HEK293 (cell line): ENCODE measurements around the gene SPATA31C1.

ENCODE experiments used
- CTCF ChIA-PET: fragments of 350-600 bp; formaldehyde crosslinking; extraction: SDS; loops from one replicate; lab custom pipeline; 2021; ENCODE audit warnings: antibody characterized with exemption; lab: Yijun Ruan, JAX
- POLR2A ChIA-PET: fragments of 300-600 bp; formaldehyde crosslinking; extraction: SDS; loops from one replicate; lab custom pipeline; 2020; ENCODE audit warnings: antibody characterized with exemption, inconsistent platforms; lab: Yijun Ruan, JAX
- H3K27ac ChIP-seq: fragments of 200-500 bp; sonication (Bioruptor generic); 2 replicates; pipeline ENCODE4 v1.5.1; 2014; ENCODE audit warnings: low read depth, low read length, control low read depth, inconsistent platforms; ENCODE audit errors: extremely low read depth
- H3K36me3 ChIP-seq, 2 experiments: fragments of 200-500 bp in 1 of 2; sonication (Bioruptor generic) in 1 of 2; 1 replicate in 1 of 2; 2 replicates in 1 of 2; pipeline ENCODE4 v1.5.1; 2014 to 2017; ENCODE audit warnings: inconsistent platforms in 2 of 2, low read length in 2 of 2; ENCODE audit not compliant: control insufficient read depth in 2 of 2, insufficient read depth in 1 of 2
- H3K4me1 ChIP-seq: fragments of 200-500 bp; sonication (Bioruptor generic); 2 replicates; pipeline ENCODE4 v1.5.1; 2014; ENCODE audit warnings: mild to moderate bottlenecking, low read length, inconsistent platforms; ENCODE audit not compliant: control insufficient read depth, insufficient read depth
- H3K4me3 ChIP-seq: 2 replicates; pipeline ENCODE4 v1.5.1; 2011; ENCODE audit warnings: low read depth, mild to moderate bottlenecking, control low read depth, low read length, moderate library complexity
- H3K9me3 ChIP-seq: fragments of 200-500 bp; sonication (Bioruptor generic); 2 replicates; pipeline ENCODE4 v1.5.1; 2014; ENCODE audit warnings: low read depth, low read length, inconsistent platforms; ENCODE audit not compliant: control insufficient read depth, insufficient read depth
- FEZF1 ChIP-seq: fragments of 450-650 bp; formaldehyde crosslinking; IDR thresholded peaks from 2 replicates; pipeline ENCODE4 v1.5.1; 2016; ENCODE audit warnings: missing biosample characterization, missing genetic modification characterization
- ZBTB49 ChIP-seq: fragments of 450-650 bp; formaldehyde crosslinking; IDR thresholded peaks from 2 replicates; pipeline ENCODE4 v1.5.1; 2016; ENCODE audit warnings: missing biosample characterization, missing genetic modification characterization, low read depth
- ZNF155 ChIP-seq: fragments of 450-650 bp; formaldehyde crosslinking; IDR thresholded peaks from 2 replicates; pipeline ENCODE4 v1.5.1; 2016; ENCODE audit warnings: missing biosample characterization, missing genetic modification characterization
- ZNF18 ChIP-seq: fragments of 450-650 bp; formaldehyde crosslinking; IDR thresholded peaks from 2 replicates; pipeline ENCODE4 v1.5.1; 2016; ENCODE audit warnings: missing biosample characterization, missing genetic modification characterization
- ZNF248 ChIP-seq: fragments of 450-650 bp; formaldehyde crosslinking; IDR thresholded peaks from 2 replicates; pipeline ENCODE4 v1.5.1; 2017; ENCODE audit warnings: missing biosample characterization, missing genetic modification characterization
- ZNF324 ChIP-seq: fragments of 450-650 bp; formaldehyde crosslinking; IDR thresholded peaks from 2 replicates; pipeline ENCODE4 v1.5.1; 2016; ENCODE audit warnings: missing biosample characterization, missing genetic modification characterization
- ZNF341 ChIP-seq: fragments of 450-650 bp; formaldehyde crosslinking; IDR thresholded peaks from 2 replicates; pipeline ENCODE4; 2016; ENCODE audit warnings: low read depth, missing biosample characterization, missing genetic modification characterization
- ZNF394 ChIP-seq: fragments of 450-650 bp; formaldehyde crosslinking; IDR thresholded peaks from 2 replicates; pipeline ENCODE4 v1.5.1; 2016; ENCODE audit warnings: missing biosample characterization, missing genetic modification characterization, mild to moderate bottlenecking, moderate library complexity, borderline replicate concordance
- ZNF398 ChIP-seq: fragments of 450-650 bp; formaldehyde crosslinking; IDR thresholded peaks from 2 replicates; pipeline ENCODE4 v1.5.1; 2017; ENCODE audit warnings: missing biosample characterization, missing genetic modification characterization
- ZNF48 ChIP-seq: fragments of 450-650 bp; formaldehyde crosslinking; IDR thresholded peaks from 2 replicates; pipeline ENCODE4 v1.5.1; 2016; ENCODE audit warnings: missing biosample characterization, missing genetic modification characterization
- ZNF514 ChIP-seq: fragments of 450-650 bp; formaldehyde crosslinking; IDR thresholded peaks from 2 replicates; pipeline ENCODE4 v1.5.1; 2016; ENCODE audit warnings: missing biosample characterization, missing genetic modification characterization
- ZNF529 ChIP-seq: fragments of 450-650 bp; formaldehyde crosslinking; IDR thresholded peaks from 2 replicates; pipeline ENCODE4 v1.5.1; 2017; ENCODE audit warnings: missing genetic modification characterization, missing biosample characterization; ENCODE audit not compliant: insufficient replicate concordance
- ZNF837 ChIP-seq: fragments of 450-650 bp; formaldehyde crosslinking; IDR thresholded peaks from 2 replicates; pipeline ENCODE4 v1.5.1; 2016; ENCODE audit warnings: missing biosample characterization, missing genetic modification characterization

The SPATA31C1 gene

GRCh38 chr9:87884578-87885459, 32.9 kb upstream of the SPATA31C1 start:
- CTCF ChIA-PET = interaction anchor here (0.6 kb wide), 1 partner anchor 376 kb away, joined by 3 read pairs; no protein-coding TSS in a partner anchor
- no peaks in the 10 kb centered on the region for H3K36me3 ChIP-seq
- H3K9me3 ChIP-seq = no peaks in the 10 kb centered on the region
- H3K4me1 ChIP-seq = no peaks in the 10 kb centered on the region
- TF ChIP-seq ZBTB49 (tag by site-specific recombination) = no peak
- no peak for TF ChIP-seq ZNF837
- no peak for TF ChIP-seq ZNF529
- TF ChIP-seq ZNF155 = no peak
- no peak for TF ChIP-seq ZNF48 (tag by site-specific recombination)
- no peak for TF ChIP-seq ZNF248
- TF ChIP-seq ZNF341 (tag by site-specific recombination) = no peak
- TF ChIP-seq ZNF18 (tag by site-specific recombination) = no peak
- TF ChIP-seq ZNF514 = no peak
- no peak overlapping the region for H3K27ac ChIP-seq
- H3K4me3 ChIP-seq = no peak overlapping the region
- POLR2A ChIA-PET = no interaction called here

- H3K9me3 ChIP-seq = no peaks in the 10 kb centered on the region
- TF ChIP-seq ZNF324 (tag by site-specific recombination) = no peak
- TF ChIP-seq FEZF1 = no peak
- no peak for TF ChIP-seq ZNF394 (tag by site-specific recombination)
- no peak for TF ChIP-seq ZNF398 (tag by site-specific recombination)
- TF ChIP-seq, all 188 proteins: peak for 0
- ChIA-PET CTCF (no interaction called here), POLR2A (no interaction called here)
- Histone ChIP-seq H3K36me3 (no peaks in the 10 kb centered on the region), H3K4me3 (no peak overlapping the region), H3K27ac (no peak overlapping the region), H3K4me1 (no peaks in the 10 kb centered on the region)
Observed at GRCh38 chr9:87885484-87886189, 32.1 kb upstream of the SPATA31C1 start.
